Activated effector memory CD4-positive, alpha-beta T cell treated with Interleukin-2 at 50 U/mL for 16 hours (primary cell): ENCODE results near the gene C9orf43.
"Not testable (repeated sequence)": the region's sequence is repeated elsewhere in the genome, so short reads cannot be mapped to it uniquely, and the experiment has no call there.

Experiments used
- DNase-seq: peaks from one replicate; pipeline ENCODE4 v3.0.0-alpha.2; 2020

C9orf43 gene

DNA sequence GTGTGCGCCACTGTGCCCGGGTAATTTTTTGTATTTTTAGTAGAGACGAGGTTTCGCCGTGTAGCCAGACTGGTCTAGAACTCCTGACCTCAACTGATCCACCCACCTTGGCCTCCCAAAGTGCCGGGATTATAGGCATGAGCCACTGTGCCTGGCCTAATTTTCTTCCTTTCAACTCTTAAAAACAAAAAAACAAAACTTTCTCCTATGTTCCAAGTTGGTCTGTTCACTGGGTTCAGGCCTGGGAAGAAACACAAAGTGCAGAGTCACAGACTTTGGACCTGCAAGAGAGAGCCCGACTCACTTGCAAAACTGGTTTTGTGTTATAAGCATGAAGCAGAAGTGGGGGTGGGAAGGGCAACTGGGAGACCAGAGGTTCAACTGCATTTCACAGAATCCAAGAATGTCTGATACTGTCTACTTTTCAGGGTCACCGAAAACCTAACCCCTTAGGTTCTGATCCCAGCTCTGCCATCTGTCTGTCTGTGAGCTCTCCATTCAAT is 28.6 kb upstream of the C9orf43 start:
- no peak for DNase-seq

DNA sequence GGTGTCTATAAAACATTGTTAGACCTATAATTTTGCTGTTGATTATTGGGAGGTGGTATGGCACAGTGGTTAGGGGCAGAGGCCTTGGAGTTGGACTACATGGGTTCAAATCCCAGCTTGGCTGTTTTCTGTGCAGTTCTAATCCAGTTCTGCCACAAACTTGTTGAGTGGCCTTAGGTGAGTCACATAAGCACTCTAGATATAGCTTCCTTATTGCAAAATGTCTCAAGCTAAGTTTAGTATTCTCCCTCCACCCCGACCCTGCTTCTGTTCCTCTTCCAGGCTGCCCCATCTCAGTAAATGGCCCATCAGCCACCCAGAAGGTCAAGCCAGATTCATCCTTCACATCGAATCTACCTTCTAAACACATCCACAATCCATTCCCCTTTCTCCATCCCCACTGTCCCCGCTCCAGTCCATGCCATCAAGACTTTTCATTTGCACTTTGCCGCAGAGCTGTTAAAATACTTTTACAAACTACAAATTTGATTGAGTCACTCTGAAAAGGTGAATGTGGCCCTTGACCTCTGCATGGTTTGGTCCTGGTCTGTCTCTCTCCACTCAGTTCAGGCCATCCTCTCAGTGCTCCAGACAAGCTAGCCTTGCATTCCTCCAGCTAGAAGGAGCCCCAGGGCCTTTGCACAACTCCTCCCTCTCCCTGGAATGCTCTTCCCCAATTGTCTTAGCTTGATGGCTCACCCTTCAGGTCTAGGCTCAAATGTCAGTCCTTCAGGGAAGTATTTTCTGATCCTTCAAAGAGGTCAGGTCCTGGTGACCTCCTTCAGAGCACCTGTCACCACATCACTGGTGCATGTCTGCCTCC is 23.8 kb upstream of the C9orf43 start:
- no peak for DNase-seq

DNA sequence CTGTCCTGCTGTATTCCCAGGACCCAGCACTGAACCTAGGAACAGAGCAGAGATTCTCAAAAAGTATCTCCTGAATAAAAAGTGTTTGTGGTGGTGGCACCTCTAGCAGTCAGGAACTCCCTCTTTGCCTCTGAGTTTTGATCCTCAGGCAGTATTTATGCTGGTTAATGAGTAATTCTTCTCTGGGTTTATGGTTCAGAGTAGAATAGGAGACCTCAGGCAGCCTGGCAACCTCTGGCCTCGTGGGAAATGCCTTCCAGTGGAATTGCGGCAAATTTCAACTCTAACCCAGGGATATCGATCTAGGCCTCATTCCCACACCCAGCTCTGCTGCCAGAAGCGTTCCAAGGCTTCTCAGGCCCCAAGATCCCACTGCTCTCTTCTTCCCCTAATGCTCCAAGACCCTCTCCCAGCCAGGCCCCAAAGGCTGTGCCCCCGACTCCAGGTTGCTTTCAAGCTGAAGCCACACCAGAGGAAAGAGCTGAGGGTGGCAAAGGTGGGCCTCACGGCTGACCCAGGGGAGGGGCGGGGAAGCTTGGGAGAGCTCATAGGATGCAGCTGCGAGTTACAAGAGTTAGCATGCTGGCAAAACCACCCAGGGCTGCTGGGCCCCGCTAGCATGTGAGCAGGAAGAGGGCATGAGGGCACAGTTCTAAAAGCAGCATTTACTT is 22.9 kb upstream of the C9orf43 start:
- DNase-seq, result no peak

DNA sequence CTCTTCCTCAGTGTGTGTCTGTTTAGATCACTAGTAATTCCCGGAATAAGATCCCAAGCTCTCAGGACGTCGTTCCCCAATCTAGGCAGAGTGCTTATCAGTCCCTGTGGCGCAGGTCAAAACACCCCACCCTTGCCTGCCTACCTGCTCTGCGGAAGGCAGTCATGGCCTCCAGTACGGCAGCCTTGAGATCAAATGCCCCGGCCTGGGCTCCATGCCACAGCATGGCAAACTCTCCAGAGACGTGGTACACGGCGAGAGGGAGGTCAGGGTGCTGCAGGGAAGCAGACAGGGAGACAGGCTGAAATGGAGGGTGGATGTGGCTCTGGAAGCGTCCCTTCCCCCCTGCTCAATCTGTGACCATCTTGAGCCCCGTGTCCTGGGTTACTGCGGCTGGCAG is 21.7 kb upstream of the C9orf43 start:
- DNase-seq, result no peak

DNA sequence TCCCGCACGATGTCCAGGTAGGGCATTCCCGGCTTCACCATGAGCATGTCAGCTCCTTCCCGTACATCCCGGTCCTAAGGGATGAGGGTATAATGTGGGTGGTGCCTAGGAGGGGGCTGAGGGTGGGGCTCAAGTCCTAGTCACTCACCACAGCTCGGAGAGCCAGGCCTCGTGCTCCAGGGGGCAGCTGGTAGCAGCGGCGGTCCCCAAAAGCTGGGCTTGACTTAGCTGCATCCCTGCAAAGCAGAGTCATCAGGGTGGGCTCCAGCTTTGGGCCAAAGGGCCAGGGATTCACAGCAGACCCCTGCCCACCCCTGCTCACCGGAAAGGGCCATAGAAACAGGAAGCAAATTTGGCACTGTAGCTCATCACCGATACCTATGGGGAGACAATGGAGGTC is 21.1 kb upstream of the C9orf43 start:
- DNase-seq, result no peak

DNA sequence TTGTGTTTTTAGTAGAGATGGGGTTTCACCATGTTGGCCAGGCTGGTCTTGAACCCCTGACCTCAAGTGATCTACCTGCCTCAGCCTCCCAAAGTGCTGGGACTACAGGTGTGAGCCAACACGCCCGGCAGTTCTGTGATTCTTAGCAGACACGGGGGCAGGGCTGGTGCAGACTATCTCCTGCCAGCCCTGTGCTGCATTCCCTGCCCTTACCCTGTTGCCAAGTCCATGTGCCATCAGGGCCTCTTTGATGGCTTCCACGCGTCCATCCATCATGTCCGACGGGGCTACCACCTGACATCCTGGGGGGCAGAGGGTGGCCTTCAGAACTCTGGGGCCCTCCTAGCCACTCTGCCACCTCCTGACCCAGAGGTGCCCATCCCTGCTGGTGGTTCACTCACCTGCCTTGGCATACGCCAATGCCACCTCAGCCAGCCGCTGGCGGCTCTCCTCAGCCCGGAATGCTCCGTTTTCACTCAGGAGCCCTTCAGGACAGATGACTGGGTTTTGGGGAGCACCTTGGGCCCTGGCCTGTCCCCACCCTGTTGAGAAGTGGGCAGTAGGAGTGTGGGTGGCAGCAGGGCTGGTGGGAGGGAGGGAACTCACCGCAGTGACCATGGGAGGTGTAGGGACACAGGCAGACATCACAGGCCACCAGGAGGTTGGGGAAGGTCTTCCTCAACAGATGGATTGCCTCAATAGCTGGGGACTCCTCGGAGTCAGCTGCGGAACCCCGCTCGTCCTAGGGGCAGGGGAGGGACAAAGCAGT is 20.2 kb upstream of the C9orf43 start:
- no peak for DNase-seq

DNA sequence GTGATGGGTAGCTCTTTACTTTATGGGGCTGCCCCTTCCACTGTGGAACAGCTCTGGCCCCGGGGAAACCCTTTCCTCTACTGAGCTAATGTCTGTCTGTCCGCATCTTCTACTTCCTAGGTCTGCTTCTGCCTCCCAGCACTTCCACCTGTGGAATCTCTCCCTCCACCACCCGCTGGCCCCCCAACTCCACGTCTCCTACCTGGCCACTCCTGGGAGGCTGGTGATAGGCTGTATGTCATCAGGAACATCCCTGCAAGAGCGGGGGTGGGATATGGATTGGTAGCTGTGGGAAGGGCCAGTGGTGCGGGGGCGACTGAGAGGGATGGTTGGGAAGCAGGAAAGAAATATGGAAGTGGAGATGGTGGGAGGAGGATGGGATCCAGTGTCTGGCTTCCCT is 18.6 kb upstream of the C9orf43 start:
- DNase-seq, result no peak

DNA sequence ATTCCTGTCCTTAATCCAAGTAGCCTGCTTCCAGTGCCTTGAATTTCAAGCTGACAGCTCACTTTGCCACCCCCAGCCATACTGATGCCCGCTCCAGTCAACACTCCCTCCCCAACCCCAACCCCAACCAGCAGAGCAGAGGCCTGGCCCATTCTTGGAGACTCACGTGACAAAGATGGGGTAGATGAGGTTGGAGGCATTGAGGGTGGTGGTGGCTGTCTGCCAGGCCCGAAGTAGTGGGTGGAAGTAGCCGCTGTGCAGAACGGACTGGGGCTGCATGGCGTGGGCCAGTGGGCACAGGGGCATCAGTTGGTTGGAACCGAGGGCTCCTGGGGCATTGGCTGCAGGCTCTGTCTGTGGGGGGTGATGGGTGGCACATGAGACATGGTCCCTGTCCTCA is 17.3 kb upstream of the C9orf43 start:
- DNase-seq, result no peak

DNA sequence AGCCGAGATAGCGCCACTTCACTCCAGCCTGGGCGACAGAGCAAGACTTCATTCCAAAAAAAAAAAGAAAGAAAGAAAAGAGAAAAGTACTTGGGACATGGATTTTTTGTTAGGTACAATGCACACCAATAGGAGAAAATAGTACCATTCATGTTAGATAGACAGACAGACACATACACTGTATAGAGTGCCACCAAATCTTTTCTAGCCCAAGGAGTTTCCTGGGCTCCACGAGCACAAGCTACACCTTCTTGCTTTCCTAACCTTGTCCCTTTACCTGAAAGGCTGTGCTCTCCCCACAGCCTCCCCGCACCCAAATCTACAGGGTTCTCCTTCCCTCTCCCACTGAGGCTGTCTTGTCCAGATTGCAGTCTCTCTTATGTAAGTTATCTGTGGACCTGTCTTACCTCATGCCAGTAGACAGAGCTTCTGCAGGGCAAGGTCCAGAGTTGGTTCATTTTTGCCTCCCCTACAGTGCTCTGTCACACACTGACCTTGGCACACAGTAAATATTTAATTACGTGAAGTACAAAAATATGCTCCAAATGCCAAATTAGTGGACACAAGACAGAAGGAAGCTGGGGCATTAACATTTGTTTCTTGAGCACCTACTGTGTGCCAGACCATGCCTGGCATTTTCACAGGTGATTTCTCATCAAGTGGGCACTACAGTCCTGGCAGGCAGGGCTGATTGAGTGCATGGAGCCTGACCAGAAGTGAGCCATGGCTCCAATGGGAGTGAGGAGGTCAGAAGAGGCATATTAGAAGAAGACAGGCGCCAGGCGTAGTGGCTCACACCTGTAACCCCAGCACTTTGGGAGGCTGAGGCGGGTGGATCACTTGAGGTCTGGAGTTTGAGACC is 15.3 kb upstream of the C9orf43 start:
- DNase-seq, result no peak

DNA sequence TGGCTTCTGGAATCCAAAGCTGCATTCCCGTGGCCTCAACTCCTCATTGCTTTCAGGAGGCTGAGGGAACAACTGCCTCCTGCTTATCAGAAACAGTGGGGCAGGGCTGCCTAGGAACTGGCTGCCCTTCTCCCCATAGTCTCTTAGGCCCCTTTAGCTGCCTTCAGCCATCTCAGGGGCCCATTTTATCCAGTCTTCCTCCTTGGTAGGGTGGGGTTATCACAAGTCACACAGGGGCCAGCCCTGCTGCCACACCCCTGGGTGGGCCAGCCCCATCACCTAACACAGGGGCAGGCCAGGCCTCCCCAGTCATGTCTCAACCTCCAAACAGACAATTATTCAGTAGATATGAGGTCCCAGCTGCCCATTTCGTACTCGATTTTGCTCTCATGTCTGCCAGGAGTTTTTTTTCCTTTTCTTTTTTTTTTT is 13.3 kb upstream of the C9orf43 start:
- DNase-seq, result no peak

DNA sequence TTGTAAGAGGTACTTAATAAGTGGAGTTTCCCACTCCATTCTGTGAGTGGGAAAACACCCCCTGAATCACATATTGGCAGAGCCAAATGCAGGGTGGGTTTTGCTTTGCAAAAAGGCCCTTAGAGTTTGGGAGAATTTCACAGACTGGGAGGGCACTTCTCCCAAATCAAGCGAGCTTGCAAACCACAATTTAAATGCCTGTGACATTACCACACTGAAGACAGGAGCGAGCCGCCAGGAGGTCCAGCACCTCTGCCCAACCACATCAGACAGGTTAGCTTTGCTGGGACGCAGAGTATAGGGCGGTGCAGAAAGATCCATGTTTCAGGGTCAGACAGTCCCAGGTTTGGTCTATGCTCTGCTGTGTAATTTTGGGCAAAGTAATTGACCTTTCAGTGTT is 11.8 kb upstream of the C9orf43 start:
- no peak for DNase-seq

DNA sequence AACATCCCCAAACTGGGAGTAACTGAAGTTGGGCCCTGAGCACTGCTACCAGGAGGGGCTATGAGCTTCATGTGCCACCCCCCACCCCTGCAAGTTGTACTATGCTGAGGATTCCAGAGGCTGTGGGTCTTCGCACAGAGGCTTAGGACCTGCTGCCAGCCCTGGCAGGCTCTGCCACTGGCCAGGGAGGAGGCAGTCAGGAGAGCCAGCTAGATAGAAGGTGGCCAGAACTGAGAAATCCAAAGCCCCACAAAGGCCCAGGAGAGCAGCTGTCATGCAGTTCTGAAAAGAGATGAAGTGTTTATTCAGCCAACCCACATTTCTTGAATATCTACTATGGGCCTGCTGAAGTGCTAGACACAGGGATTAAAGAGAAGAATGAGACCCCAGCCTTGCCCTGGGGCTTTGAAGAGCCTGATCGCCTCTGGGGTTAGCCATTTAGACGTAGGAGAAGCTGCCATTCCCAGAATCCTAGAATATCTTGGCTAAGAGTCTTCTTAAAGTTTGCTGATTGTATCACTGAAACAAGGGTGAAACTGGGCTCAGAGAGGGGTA is 10.8 kb upstream of the C9orf43 start:
- no peak for DNase-seq

DNA sequence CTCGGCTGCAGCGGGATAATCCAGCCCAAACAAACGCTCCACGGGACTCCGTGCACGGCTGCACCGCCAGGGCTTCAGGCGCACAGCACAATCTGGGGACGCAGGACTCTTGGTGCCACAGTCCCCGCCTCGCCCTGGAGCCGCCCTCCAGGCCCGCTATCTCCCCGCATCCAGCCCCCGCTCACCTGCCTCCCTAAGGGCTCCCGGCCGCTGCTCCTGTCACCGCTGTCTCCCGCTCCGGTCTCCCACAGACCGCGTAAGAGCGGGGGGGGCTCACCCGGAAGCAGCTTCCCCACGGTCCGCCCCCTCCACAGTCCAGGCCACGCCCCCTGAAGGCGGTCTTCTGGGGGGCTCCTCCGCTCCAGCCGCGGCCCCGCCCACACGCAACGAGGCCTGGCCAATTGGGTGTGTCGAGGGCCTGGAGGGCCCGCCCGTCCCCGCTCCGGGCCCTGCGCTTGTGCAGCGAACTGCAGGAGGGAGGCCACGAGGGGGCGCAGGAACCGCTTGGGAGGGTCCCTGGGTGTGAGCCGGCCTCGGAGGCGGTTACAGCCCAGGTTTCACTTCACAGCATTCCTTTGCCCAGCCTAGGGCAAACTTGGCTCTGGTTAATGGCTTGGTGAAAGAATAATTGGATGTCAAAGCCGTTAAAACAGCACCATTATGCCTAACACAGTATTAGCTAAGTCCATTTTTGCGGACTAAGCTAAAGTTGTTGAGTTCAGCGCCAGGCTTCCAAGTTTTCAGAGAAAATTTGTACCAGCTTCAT is 9.3 kb upstream of the C9orf43 start, which contains the start of gene ALAD:
TSS of gene ALAD (minus strand) at position 258 of the 766 bp plus-strand sequence. CDS start 7,725 bp downstream, outside the sequence.
- DNase-seq, result peak; percentile 99

DNA sequence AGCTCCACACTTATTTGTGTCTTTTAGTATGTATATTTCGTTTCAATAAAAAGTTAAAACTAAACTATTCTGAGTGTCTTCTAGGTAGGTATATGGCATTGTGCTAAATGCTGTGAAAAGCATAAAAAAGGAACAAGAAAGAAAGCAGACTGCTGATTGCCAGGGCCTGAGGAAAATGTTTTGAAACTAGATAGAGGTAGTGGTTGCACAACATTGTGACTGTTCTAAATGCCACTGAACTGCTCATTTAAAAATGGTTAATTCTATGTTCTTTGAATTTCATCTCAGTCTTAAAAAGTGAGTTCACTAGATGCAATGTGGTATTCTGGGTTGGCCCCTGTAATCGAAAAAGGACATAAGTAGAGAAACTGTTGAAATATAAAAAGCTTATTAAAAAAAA is 6.9 kb upstream of the C9orf43 start:
- no peak for DNase-seq

DNA sequence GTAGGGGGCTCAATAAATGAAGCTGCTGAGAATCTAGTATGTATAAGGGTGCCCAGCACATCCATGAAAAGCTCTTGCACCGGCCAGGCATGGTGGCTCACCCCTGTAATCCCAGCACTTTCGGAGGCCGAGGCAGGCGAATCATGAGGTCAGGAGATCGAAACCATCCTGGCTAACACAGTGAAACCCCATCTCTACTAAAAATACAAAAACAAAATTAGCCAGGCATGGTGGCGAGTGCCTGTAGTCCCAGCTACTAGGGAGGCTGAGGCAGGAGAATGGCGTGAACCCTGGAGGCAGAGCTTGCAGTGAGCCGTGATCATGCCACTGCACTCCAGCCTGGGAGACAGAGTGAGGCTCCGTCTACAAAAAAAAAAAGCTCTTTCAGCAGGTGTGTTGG is 4.2 kb upstream of the C9orf43 start:
- not testable (repeated sequence) for DNase-seq

DNA sequence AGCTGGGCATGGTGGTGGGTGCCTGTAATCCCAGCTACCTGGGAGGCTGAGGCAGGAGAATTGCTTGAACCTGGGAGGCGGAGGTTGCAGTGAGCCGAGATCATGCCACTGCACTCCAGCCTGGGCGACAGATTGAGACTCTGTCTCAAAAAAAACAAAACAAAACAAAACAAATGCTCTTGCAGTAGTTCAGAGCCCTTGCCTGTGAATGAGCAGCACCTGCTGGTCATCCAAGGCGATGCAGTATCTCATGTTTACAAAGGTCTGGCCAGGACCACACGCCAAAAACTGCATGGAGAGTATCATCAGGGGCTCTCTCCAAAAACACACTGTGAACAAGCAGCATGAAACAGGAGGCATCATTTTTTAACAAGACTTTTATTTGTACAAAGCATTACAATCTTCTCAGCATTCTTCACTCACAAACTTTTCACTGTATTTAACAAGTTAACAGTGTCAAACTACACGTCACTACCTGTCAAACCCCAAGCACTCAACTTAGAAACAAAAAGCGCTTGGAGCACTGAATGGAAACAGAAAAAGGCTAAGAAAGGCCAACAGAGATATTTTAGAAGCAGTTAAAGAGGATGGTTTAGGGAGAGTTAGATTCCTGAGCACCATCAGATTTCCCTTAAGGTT is 3.6 kb upstream of the C9orf43 start:
- peak; percentile 42 for DNase-seq

DNA sequence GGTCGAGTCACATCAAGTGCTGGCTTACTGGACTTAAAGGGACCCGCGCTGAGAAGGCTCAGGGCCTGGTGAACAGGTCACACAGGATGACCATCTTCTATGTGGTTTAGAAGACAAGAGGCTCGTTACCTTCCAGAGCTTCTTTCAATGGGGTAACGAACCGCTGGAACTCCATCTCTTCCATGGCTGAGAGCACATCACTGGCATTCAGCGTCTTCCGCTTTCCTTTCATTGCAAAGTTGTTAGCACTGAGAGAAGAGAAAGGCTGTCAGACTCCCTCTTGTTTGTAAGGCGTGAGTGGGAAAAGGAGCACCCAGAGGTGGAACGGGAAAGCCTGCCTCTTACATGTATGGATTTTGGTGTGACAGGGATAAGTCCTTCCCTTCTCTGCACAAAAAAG is 1.1 kb upstream of the C9orf43 start:
- no peak for DNase-seq

DNA sequence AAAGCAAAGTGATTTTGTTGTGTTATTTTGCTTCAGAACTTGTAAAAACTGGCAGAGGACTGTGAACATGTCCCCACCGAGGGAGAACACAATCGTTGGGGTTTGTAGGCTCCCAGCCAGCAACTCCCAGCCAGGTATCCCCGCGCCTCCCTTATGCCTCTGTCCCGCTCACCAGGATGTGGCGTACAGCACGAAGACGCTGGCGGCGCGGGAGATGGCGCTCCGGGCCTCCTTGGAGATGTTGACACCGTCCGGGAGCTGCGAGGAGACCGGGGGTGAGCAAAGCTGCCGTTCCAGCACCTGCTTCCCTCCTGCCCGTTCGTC is 702 bp upstream of the C9orf43 start:
- no peak for DNase-seq

DNA sequence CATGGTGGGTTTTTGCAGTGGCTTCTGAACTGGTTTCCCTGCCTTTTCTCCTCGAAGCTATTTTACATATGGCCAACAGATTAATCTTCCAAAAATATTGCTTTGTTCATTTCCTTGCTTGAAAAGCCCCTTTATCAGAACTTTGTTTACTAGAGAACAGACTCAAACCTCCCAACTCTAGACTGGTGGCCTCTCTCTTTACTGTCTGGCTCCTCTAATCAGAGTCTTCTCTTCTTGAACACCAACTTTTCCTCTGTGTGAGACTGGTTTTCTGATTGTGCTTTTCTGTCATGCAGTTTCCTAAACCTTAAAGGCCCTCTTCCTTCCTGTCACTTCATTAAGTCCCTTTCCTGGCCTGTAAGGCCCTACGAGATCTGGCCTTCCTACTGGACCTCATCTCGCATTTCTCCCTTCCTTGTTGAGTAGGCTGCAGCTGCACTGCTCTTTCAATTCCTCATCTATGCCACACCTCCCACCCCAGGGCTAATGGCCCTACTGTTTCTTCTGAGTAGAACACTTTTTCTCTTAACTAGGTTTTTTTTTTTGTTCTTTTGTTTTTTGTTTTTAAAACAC is 5.7 kb downstream of the C9orf43 start:
- no peak for DNase-seq

DNA sequence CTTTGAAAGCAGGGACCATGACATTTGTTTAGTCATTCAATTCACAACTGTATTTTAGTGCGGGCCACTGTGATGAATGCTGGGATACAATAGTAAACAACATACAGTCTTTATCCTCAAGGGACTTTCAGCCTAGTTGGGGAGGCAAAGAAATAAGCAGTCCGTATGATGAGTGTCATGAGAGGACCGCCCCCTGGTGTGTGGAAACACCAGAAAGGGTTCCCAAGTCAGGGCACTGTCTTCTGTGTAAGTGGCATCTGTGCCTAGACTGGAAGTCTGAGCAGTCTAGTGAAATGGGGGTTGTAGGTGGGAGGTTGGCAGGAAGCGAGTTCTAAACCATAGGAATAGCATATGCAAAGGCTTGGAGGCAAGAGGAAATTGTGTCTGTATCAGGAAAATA is 6.8 kb downstream of the C9orf43 start:
- DNase-seq, result no peak

DNA sequence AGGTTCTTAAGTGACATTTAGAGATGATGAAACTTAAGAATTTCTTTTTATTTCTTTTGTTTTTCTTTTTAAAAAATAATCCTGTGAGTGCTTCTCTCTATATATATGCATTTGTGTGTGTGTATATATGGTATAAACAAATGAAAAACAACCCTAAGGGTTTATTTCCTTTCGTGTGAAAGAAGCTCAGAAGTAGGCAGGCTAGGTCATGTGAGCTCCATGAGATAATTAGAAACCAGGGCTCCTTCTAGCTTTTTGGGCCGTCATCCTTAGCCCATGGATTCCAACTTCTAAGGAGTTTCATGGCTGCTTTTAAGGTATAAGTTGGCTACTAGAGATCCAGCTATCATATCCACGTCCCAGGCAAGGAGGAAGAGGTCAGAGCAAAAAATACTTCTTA is 11.2 kb downstream of the C9orf43 start:
- DNase-seq, result no peak
